HepG2 (cell line): Measurements from ENCODE around the gene RPLP2. TPM values are rescaled to one million over a fixed set of nuclear protein-coding genes. Genes with fewer than 3 reads are reported as not detected.
A peak's percentile ranks its signal among the peaks of the same experiment; 100 is the strongest.

ENCODE experiments used
- BCL3 ChIP-seq: sonication (generic); formaldehyde crosslinking; IDR thresholded peaks from 2 replicates; pipeline ENCODE4 v1.5.1; 2020; ENCODE audit warnings: mild to moderate bottlenecking, missing genetic modification reagents, moderate library complexity
- FOXP4 ChIP-seq: sonication (generic); formaldehyde crosslinking; IDR thresholded peaks from 2 replicates; pipeline ENCODE4 v1.4.0; 2020; ENCODE audit warnings: missing genetic modification reagents
- MAX ChIP-seq: IDR thresholded peaks from 2 replicates; pipeline ENCODE4 v1.6.1; 2012; ENCODE audit warnings: inconsistent platforms
- NR1H2 ChIP-seq: sonication (generic); formaldehyde crosslinking; IDR thresholded peaks from 2 replicates; pipeline ENCODE4 v1.8.1; 2022; ENCODE audit warnings: low read depth, missing genetic modification reagents, borderline replicate concordance
- NRL ChIP-seq: sonication (generic); formaldehyde crosslinking; IDR thresholded peaks from 2 replicates; pipeline ENCODE4 v1.5.0; 2020; ENCODE audit warnings: missing genetic modification reagents, mild to moderate bottlenecking, moderate library complexity, borderline replicate concordance
- RFX1 ChIP-seq: fragments of 450-650 bp; IDR thresholded peaks from 2 replicates; pipeline ENCODE4 v1.6.1; 2017
- SP4 ChIP-seq: sonication (generic); formaldehyde crosslinking; IDR thresholded peaks from 2 replicates; pipeline ENCODE4 v1.8.1; 2023; ENCODE audit warnings: mild to moderate bottlenecking, missing genetic modification reagents
- YEATS2 ChIP-seq: sonication (generic); formaldehyde crosslinking; IDR thresholded peaks from 2 replicates; pipeline ENCODE4 v1.4.0; 2020; ENCODE audit warnings: missing genetic modification reagents, borderline replicate concordance
- ZIK1 ChIP-seq: sonication (generic); formaldehyde crosslinking; IDR thresholded peaks from 2 replicates; pipeline ENCODE4 v1.5.0; 2020; ENCODE audit warnings: mild to moderate bottlenecking, low read depth, missing genetic modification reagents, borderline replicate concordance
- ZNF207 ChIP-seq: fragments of 450-650 bp; IDR thresholded peaks from 2 replicates; pipeline ENCODE4 v1.6.1; 2016; ENCODE audit warnings: antibody characterized with exemption, borderline replicate concordance
- ZNF407 ChIP-seq: sonication (generic); formaldehyde crosslinking; IDR thresholded peaks from one replicate; pipeline ENCODE4 v1.5.1; 2020; ENCODE audit warnings: mild to moderate bottlenecking, missing genetic modification reagents; ENCODE audit errors: not compliant biosample characterization
- ZNF614 ChIP-seq: IDR thresholded peaks from 2 replicates; pipeline ENCODE4 v1.6.1; 2018; ENCODE audit warnings: missing biosample characterization, missing genetic modification reagents, inconsistent platforms, borderline replicate concordance
- ZNF724P ChIP-seq: sonication (generic); formaldehyde crosslinking; IDR thresholded peaks from 2 replicates; pipeline ENCODE4 v1.8.0; 2022; ENCODE audit warnings: missing genetic modification reagents, borderline replicate concordance
- polyA plus RNA-seq, 8 experiments: library from polyadenylated mRNA; depleted of rRNA in 3 of 8; stranded (reverse) in 7 of 8; unstranded in 1 of 8; fragments of >200 nt; fragmentation: Illumina TruSeq in 4 of 8; extraction: Trizol in 4 of 8; gene quantifications; 2 replicates each; pipeline versions ENCODE4 v1.2.1 to v1.2.3, GENCODE V29; 2011 to 2016; ENCODE audit warnings: low read depth in 4 of 8, missing spikeins in 1 of 8, mixed read lengths in 1 of 8; ENCODE audit not compliant: insufficient read depth in 1 of 8
- total RNA-seq, 5 experiments: library from RNA; depleted of rRNA; stranded (reverse); fragments of >200 nt; fragmentation: Illumina TruSeq; extraction: Trizol; gene quantifications; 2 replicates each; pipeline ENCODE4 v1.2.3, GENCODE V29; 2016; ENCODE audit warnings: low read depth in 1 of 5

RPLP2 gene
- total and polyA plus RNA-seq, 2 of the 13 experiments (the other 11 are each of a cell fraction or from before 2014, with no cell fraction given), result 978 to 2,106 TPM

GRCh38 chr11:843818-844692, 34.3 kb downstream of the RPLP2 start (continued):
- TF ChIP-seq YEATS2 (peak; percentile 74; the same call in 1 of the 2 replicates), ZNF614 (CRISPR knock-in tag) (no peak; the same call in 1 of the 2 replicates), ZNF207 (no peak), MAX (peak; percentile 97), NR1H2 (CRISPR knock-in tag) (peak; percentile 48; the same call in 1 of the 2 replicates), ZNF724P (CRISPR knock-in tag) (no peak), ZNF407 (peak; percentile 27), SP4 (CRISPR knock-in tag) (peak; percentile 42; the same call in 1 of the 2 replicates), ZIK1 (peak; percentile 49; the same call in 1 of the 2 replicates), NRL (CRISPR knock-in tag) (peak; percentile 31), RFX1 (no peak), FOXP4 (CRISPR knock-in tag) (peak; percentile 54), BCL3 (CRISPR knock-in tag) (no peak)
